ENCODE data around the gene MGLL. TPM values are rescaled to one million over a fixed set of nuclear protein-coding genes. Genes with fewer than 3 reads are reported as not detected.

The MGLL gene
- total and polyA plus RNA-seq, 2 donors from 2014 or later = 74.2 to 250 TPM

DNA sequence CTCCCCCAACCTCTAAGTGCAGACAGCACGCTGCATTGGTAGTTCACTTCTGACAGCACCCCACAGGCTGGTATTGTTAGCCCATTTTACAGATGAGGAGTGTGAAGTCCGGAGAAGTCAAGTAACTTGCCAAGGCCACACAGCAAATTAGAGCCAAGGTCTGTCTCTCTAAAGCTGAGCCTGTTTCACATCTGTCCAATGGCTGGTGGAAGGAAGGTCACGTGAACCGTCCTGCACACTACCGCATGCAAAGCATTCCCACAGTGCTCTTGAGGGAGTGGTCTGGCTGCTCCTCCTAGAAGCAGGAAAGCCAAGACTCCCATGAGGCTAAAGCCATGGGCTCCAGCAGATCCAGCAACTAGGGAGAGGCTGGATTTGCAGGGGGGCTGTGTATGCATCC lies 50.0 kb downstream of the MGLL start:
- FAIRE-seq (no peak), DNase-seq (no peak)
- no peaks in the 10 kb centered on the region for H3K36me3 ChIP-seq (ENCODE audit: control insufficient read depth in 2 of 3, insufficient read depth in 3 of 3, low read length in 3 of 3)
- TF ChIP-seq, protein P1, sequence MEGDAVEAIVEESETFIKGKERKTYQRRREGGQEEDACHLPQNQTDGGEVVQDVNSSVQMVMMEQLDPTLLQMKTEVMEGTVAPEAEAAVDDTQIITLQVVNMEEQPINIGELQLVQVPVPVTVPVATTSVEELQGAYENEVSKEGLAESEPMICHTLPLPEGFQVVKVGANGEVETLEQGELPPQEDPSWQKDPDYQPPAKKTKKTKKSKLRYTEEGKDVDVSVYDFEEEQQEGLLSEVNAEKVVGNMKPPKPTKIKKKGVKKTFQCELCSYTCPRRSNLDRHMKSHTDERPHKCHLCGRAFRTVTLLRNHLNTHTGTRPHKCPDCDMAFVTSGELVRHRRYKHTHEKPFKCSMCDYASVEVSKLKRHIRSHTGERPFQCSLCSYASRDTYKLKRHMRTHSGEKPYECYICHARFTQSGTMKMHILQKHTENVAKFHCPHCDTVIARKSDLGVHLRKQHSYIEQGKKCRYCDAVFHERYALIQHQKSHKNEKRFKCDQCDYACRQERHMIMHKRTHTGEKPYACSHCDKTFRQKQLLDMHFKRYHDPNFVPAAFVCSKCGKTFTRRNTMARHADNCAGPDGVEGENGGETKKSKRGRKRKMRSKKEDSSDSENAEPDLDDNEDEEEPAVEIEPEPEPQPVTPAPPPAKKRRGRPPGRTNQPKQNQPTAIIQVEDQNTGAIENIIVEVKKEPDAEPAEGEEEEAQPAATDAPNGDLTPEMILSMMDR (IDR thresholded peaks at IDR 0.05; ENCODE audit: borderline replicate concordance, extremely low read depth, insufficient read depth) = no peak
- peaks cover 0 to 15% (median 6%) of the 10 kb centered on the region in 3 donors for H3K9me3 ChIP-seq (ENCODE audit: control insufficient read depth in 2 of 3, insufficient read depth in 1 of 3, low read length in 3 of 3)
- H3K4me3 ChIP-seq (ENCODE audit: low read length in 3 of 3) = no peak overlapping the region
- no peak overlapping the region for H3K9ac ChIP-seq (ENCODE audit: low read length in 3 of 3)
- intact Hi-C loops (cut with DNase I) = no loop called here
- no peaks in the 10 kb centered on the region for H3K27me3 ChIP-seq (ENCODE audit: control insufficient read depth, insufficient read depth, low read length)
- no peak overlapping the region for H3K27ac ChIP-seq (ENCODE audit: low read depth in 2 of 2, low read length in 2 of 2)
- H3K4me1 ChIP-seq (ENCODE audit: control insufficient read depth in 2 of 3, insufficient read depth in 2 of 3, low read depth in 1 of 3, low read length in 3 of 3) = peaks cover 0 to 10% (median 10%) of the 10 kb centered on the region in 3 donors

DNA sequence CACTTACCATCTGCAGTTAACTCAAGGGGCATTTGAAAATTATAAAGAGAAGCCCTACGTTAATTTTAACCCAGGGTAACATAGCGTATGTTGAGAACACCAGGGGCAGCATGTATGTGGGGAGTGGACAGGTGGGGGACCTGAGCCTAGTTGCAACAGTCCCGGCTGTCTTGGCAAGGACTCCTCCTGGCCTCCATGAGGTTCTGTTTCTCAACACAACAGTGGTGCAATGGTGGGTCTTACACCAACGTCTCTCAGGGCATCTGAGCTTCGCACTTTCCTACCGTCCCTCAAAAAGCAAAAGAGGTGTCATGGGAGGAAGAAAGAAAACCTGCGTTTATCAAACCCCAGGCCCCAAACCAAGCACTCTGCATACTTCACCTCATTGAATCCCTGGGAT lies 50.6 kb downstream of the MGLL start:
- Histone ChIP-seq H3K4me1 (ENCODE audit: control insufficient read depth in 2 of 3, insufficient read depth in 2 of 3, low read depth in 1 of 3, low read length in 3 of 3) (peaks cover 0 to 10% (median 10%) of the 10 kb centered on the region in 3 donors), H3K27ac (ENCODE audit: low read depth in 2 of 2, low read length in 2 of 2) (no peak overlapping the region), H3K9ac (ENCODE audit: low read length in 3 of 3) (no peak overlapping the region), H3K4me3 (ENCODE audit: low read length in 3 of 3) (no peak overlapping the region), H3K9me3 (ENCODE audit: control insufficient read depth in 2 of 3, insufficient read depth in 1 of 3, low read length in 3 of 3) (peaks cover 0 to 14% (median 6%) of the 10 kb centered on the region in 3 donors), H3K36me3 (ENCODE audit: control insufficient read depth in 2 of 3, insufficient read depth in 3 of 3, low read length in 3 of 3) (no peaks in the 10 kb centered on the region), H3K27me3 (ENCODE audit: control insufficient read depth, insufficient read depth, low read length) (no peaks in the 10 kb centered on the region)
- TF ChIP-seq, protein P1 (IDR thresholded peaks at IDR 0.05; ENCODE audit: borderline replicate concordance, extremely low read depth, insufficient read depth) = no peak
- intact Hi-C loops (cut with DNase I) = no loop called here
- FAIRE-seq = no peak
- no peak for DNase-seq

DNA sequence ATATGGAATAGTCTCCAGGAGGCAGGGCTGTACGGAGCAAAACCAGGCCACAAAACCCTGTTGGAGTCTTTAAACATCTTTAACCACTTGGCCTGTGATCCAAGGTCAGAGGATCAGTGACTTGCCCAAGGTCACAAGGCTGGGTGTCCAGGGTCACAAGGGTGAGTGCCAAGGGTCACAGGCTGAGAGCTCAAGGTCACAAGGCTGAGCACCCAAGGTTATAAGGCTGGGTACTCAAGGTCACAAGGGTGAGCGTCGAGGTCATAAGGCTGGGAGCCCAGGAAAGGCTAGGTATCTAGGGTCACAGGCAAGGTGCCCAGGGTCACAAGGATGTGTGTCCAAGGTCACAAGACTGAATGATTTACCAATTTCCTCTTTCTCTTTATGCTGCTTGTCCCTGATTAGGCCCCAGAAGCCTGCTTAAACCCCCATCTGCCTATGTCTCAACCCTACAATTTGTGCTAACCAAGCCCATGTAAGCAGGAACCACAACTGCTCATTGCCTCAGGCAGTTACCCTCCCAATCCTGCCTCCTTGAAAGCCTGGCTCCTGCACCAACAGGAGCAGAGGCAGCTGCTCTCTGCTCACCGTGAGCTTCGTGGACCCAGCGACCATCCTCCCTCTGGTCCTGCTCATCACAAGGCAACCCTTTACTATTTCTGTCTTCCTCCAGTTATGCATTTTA lies 51.5 kb downstream of the MGLL start:
- Histone ChIP-seq H3K27me3 (ENCODE audit: control insufficient read depth, insufficient read depth, low read length) (no peaks in the 10 kb centered on the region), H3K36me3 (ENCODE audit: control insufficient read depth in 2 of 3, insufficient read depth in 3 of 3, low read length in 3 of 3) (no peaks in the 10 kb centered on the region), H3K4me1 (ENCODE audit: control insufficient read depth in 2 of 3, insufficient read depth in 2 of 3, low read depth in 1 of 3, low read length in 3 of 3) (peaks cover 0 to 11% (median 10%) of the 10 kb centered on the region in 3 donors), H3K9ac (ENCODE audit: low read length in 3 of 3) (no peak overlapping the region), H3K4me3 (ENCODE audit: low read length in 3 of 3) (no peak overlapping the region), H3K27ac (ENCODE audit: low read depth in 2 of 2, low read length in 2 of 2) (peak overlapping the region in 1 of 2 donors; percentile 24), H3K9me3 (ENCODE audit: control insufficient read depth in 2 of 3, insufficient read depth in 1 of 3, low read length in 3 of 3) (peaks cover 0 to 14% (median 6%) of the 10 kb centered on the region in 3 donors)
- DNase-seq (no peak), FAIRE-seq (no peak)
- intact Hi-C loops (cut with DNase I) = no loop called here
- TF ChIP-seq, protein P1 (IDR thresholded peaks at IDR 0.05; ENCODE audit: borderline replicate concordance, extremely low read depth, insufficient read depth) = no peak

Measured in kidney (tissue), 14 donors.